MM.1S (cell line): ENCODE results near the gene DNAJC5.

Experiments used
- CTCF ChIP-seq: fragments of 300-600 bp; sonication (generic); IDR thresholded peaks from 2 replicates; pipeline ENCODE4 v1.5.1; 2016; ENCODE audit warnings: antibody characterized with exemption, low read length, mixed read lengths
- EZH2 ChIP-seq: fragments of 300-600 bp; sonication (generic); optimal IDR thresholded peaks from 2 replicates; pipeline ENCODE3; 2017; ENCODE audit warnings: low read depth, mild to moderate bottlenecking, antibody characterized with exemption, low read length, mixed read lengths
- EZH2phosphoT487 ChIP-seq: fragments of 300-600 bp; sonication (generic); IDR thresholded peaks from 2 replicates; pipeline ENCODE4 v1.6.1; 2018; ENCODE audit warnings: antibody characterized with exemption, low read length

GRCh38 chr20:63890616-63891015, 4.3 kb upstream of the DNAJC5 start:
- TF ChIP-seq CTCF (no peak), EZH2phosphoT487 (no peak), EZH2 (no peak)
